Activated naive CD4-positive, alpha-beta T cell treated with Interleukin-2 at 50 U/mL for 16 hours (primary cell): ENCODE data around the gene TP73.

Source experiments
- DNase-seq: peaks from one replicate; pipeline ENCODE4 v3.0.0-alpha.2; 2020

TP73 gene

GRCh38 chr1:3771108-3772026, 119.1 kb downstream of the TP73 start:
- DNase-seq: no peak

GRCh38 chr1:3772027-3772714, 119.9 kb downstream of the TP73 start:
- peak; percentile 87 for DNase-seq

- DNase-seq: no peak
Observed at GRCh38 chr1:3772715-3773571, 120.6 kb downstream of the TP73 start, which contains the start of gene SMIM1. Gene SMIM1, plus strand, starts transcription at chr1:3772749. Its CDS starts 2,625 bp downstream, at chr1:3775374.

- no peak for DNase-seq
Observed at GRCh38 chr1:3773572-3774275, 121.4 kb downstream of the TP73 start.

GRCh38 chr1:3774276-3774945, 122.1 kb downstream of the TP73 start:
- DNase-seq: no peak

GRCh38 chr1:3774946-3775489, 122.7 kb downstream of the TP73 start:
- no peak for DNase-seq

- DNase-seq: peak; percentile 64
Observed at GRCh38 chr1:3775490-3776230, 123.3 kb downstream of the TP73 start.

- DNase-seq: no peak
Observed at GRCh38 chr1:3776231-3776961, 124.1 kb downstream of the TP73 start.

GRCh38 chr1:3777078-3777547, 124.8 kb downstream of the TP73 start:
- no peak for DNase-seq

GRCh38 chr1:3777647-3778589, 125.6 kb downstream of the TP73 start:
- no peak for DNase-seq

GRCh38 chr1:3778590-3779264, 126.4 kb downstream of the TP73 start:
- no peak for DNase-seq

- DNase-seq: no peak
Observed at GRCh38 chr1:3779265-3779911, 127.1 kb downstream of the TP73 start.

GRCh38 chr1:3779912-3780416, 127.6 kb downstream of the TP73 start:
- DNase-seq: no peak

- DNase-seq: no peak
Observed at GRCh38 chr1:3780901-3781300, 128.6 kb downstream of the TP73 start.

- no peak for DNase-seq
Observed at GRCh38 chr1:3783651-3784474, 131.5 kb downstream of the TP73 start.

- DNase-seq: no peak
Observed at GRCh38 chr1:3785045-3785444, 132.7 kb downstream of the TP73 start.
